CD14-positive monocyte (primary cell): Measurements from ENCODE around the gene ANAPC16. TPM values are rescaled to one million over a fixed set of nuclear protein-coding genes. Genes with fewer than 3 reads are reported as not detected.

Experiments used
- DNase-seq, 3 donors: peaks; one replicate each; pipeline ENCODE4 v3.0.0-alpha.2; 2011 to 2022
- H2AFZ ChIP-seq: 2 replicates; pipeline ENCODE4 v1.6.0; 2012; ENCODE audit warnings: mild to moderate bottlenecking, low read depth, low read length, inconsistent platforms; ENCODE audit not compliant: insufficient read depth, poor library complexity, severe bottlenecking
- H3K27ac ChIP-seq, 2 donors: 1 replicate in 1 of 2; 2 replicates in 1 of 2; pipeline ENCODE4 v1.5.1; 2012 to 2013; ENCODE audit warnings: low read length in 2 of 2, control low read depth in 1 of 2, inconsistent platforms in 1 of 2, low read depth in 1 of 2, mild to moderate bottlenecking in 1 of 2
- H3K27me3 ChIP-seq, 2 donors: one replicate each; pipeline versions ENCODE4 v1.6.0 to v1.6.1; 2011 to 2013; ENCODE audit warnings: low read length in 2 of 2; ENCODE audit not compliant: control insufficient read depth in 2 of 2, insufficient read depth in 2 of 2
- H3K36me3 ChIP-seq, 2 donors: replicated peaks in 1 of 2; 1 replicate in 1 of 2; 2 replicates in 1 of 2; pipeline versions ENCODE4 v1.5.1 to v1.6.1; 2012 to 2013; ENCODE audit warnings: low read length in 2 of 2, control low read depth in 1 of 2, inconsistent platforms in 1 of 2, mild to moderate bottlenecking in 1 of 2; ENCODE audit not compliant: insufficient read depth in 2 of 2, control insufficient read depth in 1 of 2
- H3K4me1 ChIP-seq, 2 donors: 1 replicate in 1 of 2; 2 replicates in 1 of 2; pipeline versions ENCODE4 v1.5.1 to v1.6.1; 2012 to 2013; ENCODE audit warnings: low read length in 2 of 2, control low read depth in 1 of 2, inconsistent platforms in 1 of 2, mild to moderate bottlenecking in 1 of 2, moderate library complexity in 1 of 2; ENCODE audit not compliant: insufficient read depth in 2 of 2, control insufficient read depth in 1 of 2
- H3K4me2 ChIP-seq: replicated peaks from 2 replicates; pipeline ENCODE3; 2012; ENCODE audit warnings: low read length, moderate library complexity, mild to moderate bottlenecking; ENCODE audit not compliant: poor library complexity, severe bottlenecking; ENCODE audit errors: extremely low read depth
- H3K4me3 ChIP-seq, 3 experiments: fragments of 200-600 bp in 1 of 3; sonication (generic) in 1 of 3; replicated peaks in 1 of 3; 1 replicate in 2 of 3; 2 replicates in 1 of 3; pipeline ENCODE4 v1.5.1; 2011 to 2013; ENCODE audit warnings: low read length in 3 of 3, mild to moderate bottlenecking in 3 of 3, control low read depth in 2 of 3, low read depth in 2 of 3, inconsistent platforms in 1 of 3, moderate library complexity in 1 of 3
- H3K79me2 ChIP-seq: 2 replicates; pipeline ENCODE4 v1.6.0; 2012; ENCODE audit warnings: mild to moderate bottlenecking, control low read depth, inconsistent platforms, low read length, moderate library complexity; ENCODE audit not compliant: insufficient read depth
- H3K9ac ChIP-seq: 2 replicates; pipeline ENCODE4 v1.6.0; 2017; ENCODE audit warnings: low read length, mild to moderate bottlenecking; ENCODE audit not compliant: insufficient read depth, poor library complexity, severe bottlenecking
- H3K9me3 ChIP-seq, 2 donors: replicated peaks in 1 of 2; 1 replicate in 1 of 2; 2 replicates in 1 of 2; pipeline versions ENCODE4 v1.5.1 to v1.6.1; 2012 to 2013; ENCODE audit warnings: low read length in 2 of 2, control low read depth in 1 of 2; ENCODE audit not compliant: control insufficient read depth in 1 of 2, insufficient read depth in 1 of 2
- H4K20me1 ChIP-seq: 2 replicates; pipeline ENCODE4 v1.6.0; 2012; ENCODE audit warnings: mild to moderate bottlenecking, low read length, control low read depth, moderate library complexity; ENCODE audit not compliant: insufficient read depth
- H3K27ac Mint-ChIP-seq, 7 donors: one replicate each; pipeline ENCODE4 v1.8.0; 2020; ENCODE audit warnings: mild to moderate bottlenecking in 7 of 7, mixed read lengths in 7 of 7, moderate library complexity in 6 of 7, inconsistent platforms in 2 of 7
- H3K27me3 Mint-ChIP-seq, 3 donors: one replicate each; pipeline ENCODE4 v1.8.0; 2021 to 2022; ENCODE audit warnings: low read depth in 3 of 3, mild to moderate bottlenecking in 3 of 3, mixed read lengths in 3 of 3, moderate library complexity in 3 of 3, inconsistent platforms in 1 of 3
- H3K36me3 Mint-ChIP-seq, 2 donors: one replicate each; pipeline ENCODE4 v1.8.0; 2020; ENCODE audit warnings: mixed read lengths in 2 of 2, inconsistent platforms in 1 of 2, mild to moderate bottlenecking in 1 of 2
- H3K4me1 Mint-ChIP-seq: one replicate; pipeline ENCODE4 v1.8.0; 2020; ENCODE audit warnings: mild to moderate bottlenecking, mixed read lengths
- H3K4me3 Mint-ChIP-seq, 2 donors: one replicate each; pipeline ENCODE4 v1.8.0; 2020; ENCODE audit warnings: mild to moderate bottlenecking in 2 of 2, mixed read lengths in 2 of 2, moderate library complexity in 1 of 2
- H3K9me3 Mint-ChIP-seq, 7 donors: one replicate each; pipeline ENCODE4 v1.8.0; 2020 to 2022; ENCODE audit warnings: mixed read lengths in 7 of 7, mild to moderate bottlenecking in 6 of 7, moderate library complexity in 6 of 7, inconsistent platforms in 2 of 7
- CTCF ChIP-seq: fragments of 200-600 bp; IDR thresholded peaks from one replicate; pipeline ENCODE4 v1.8.0; 2022; ENCODE audit warnings: antibody characterized with exemption, mild to moderate bottlenecking
- WGBS: methylation state at CpG from one replicate; pipeline ENCODE4 v1.1.5; 2013; ENCODE audit warnings: missing lambda C conversion rate; ENCODE audit not compliant: insufficient coverage; 5-methylcytosine and 5-hydroxymethylcytosine counted together
- intact Hi-C, 2 donors: fragments of 100-400 bp; cut with micrococcal nuclease; formaldehyde crosslinking; loops; one replicate each; pipeline versions ENCODE4 v1.15.0 to v1.15.1; 2023
- polyA plus RNA-seq, 3 donors: library from polyadenylated mRNA; depleted of rRNA in 1 of 3; unstranded in 2 of 3; stranded (reverse) in 1 of 3; fragments of 300-500 nt in 2 of 3; fragments of >200 nt in 1 of 3; fragmentation: Illumina TruSeq in 2 of 3; gene quantifications; 1 replicate in 2 of 3; 2 replicates in 1 of 3; pipeline ENCODE4 v1.2.3, GENCODE V29; 2012 to 2021

Gene ANAPC16
- polyA plus RNA-seq, 3 donors: 65.5 to 167 (median 148) TPM

GRCh38 chr10:72263613-72264241, 47.9 kb downstream of the ANAPC16 start:
- intact Hi-C loops: loop anchor here in 1 of 2 donors (5.0 kb wide), 1 partner anchor 34 kb away; no protein-coding TSS in a partner anchor
- Histone ChIP-seq H3K79me2 (no peaks in the 10 kb centered on the region), H3K4me2 (no peak overlapping the region), H3K27ac (no peak overlapping the region), H4K20me1 (no peaks in the 10 kb centered on the region), H3K36me3 (no peaks in the 10 kb centered on the region), H2AFZ (no peak overlapping the region), H3K27me3 (no peaks in the 10 kb centered on the region), H3K4me1 (peaks cover 24 to 25% of the 10 kb centered on the region in 2 donors), H3K4me3 (no peak overlapping the region), H3K9ac (no peak overlapping the region), H3K9me3 (no peaks in the 10 kb centered on the region)
- H3K36me3 Mint-ChIP-seq: peaks cover 0 to 2% of the 10 kb centered on the region in 2 donors
- peaks cover 0 to 1% (median under 1%) of the 10 kb centered on the region in 3 donors for H3K27me3 Mint-ChIP-seq
- 80% methylated on average over 2 of the region's 6 CpGs for WGBS
- no peak overlapping the region for H3K4me3 Mint-ChIP-seq
- no peaks in the 10 kb centered on the region for H3K9me3 Mint-ChIP-seq
- DNase-seq: no peak
- peaks cover 29% of the 10 kb centered on the region for H3K4me1 Mint-ChIP-seq
- H3K27ac Mint-ChIP-seq: peak overlapping the region in 1 of 7 donors; percentile 50
- TF ChIP-seq CTCF: no peak

- no peaks in the 10 kb centered on the region for H3K9me3 ChIP-seq
- Mint-ChIP-seq H3K36me3 (peaks cover 0 to 2% of the 10 kb centered on the region in 2 donors), H3K4me1 (peaks cover 27% of the 10 kb centered on the region), H3K4me3 (no peak overlapping the region), H3K9me3 (no peaks in the 10 kb centered on the region), H3K27me3 (peaks cover 0 to 2% (median 1%) of the 10 kb centered on the region in 3 donors), H3K27ac (peak overlapping the region in 1 of 7 donors; percentile 6)
- H3K4me2 ChIP-seq: no peak overlapping the region
- WGBS: 100% methylated on average over 1 of the region's 1 CpG
- peaks cover 21 to 22% of the 10 kb centered on the region in 2 donors for H3K4me1 ChIP-seq
- no peaks in the 10 kb centered on the region for H3K36me3 ChIP-seq
- intact Hi-C loops: loop anchor here in 1 of 2 donors (5.0 kb wide), 1 partner anchor 33 kb away; no protein-coding TSS in a partner anchor
- TF ChIP-seq CTCF: no peak
- H4K20me1 ChIP-seq: no peaks in the 10 kb centered on the region
- H3K4me3 ChIP-seq: no peak overlapping the region
- H3K79me2 ChIP-seq: no peaks in the 10 kb centered on the region
- no peak overlapping the region for H3K9ac ChIP-seq
- no peaks in the 10 kb centered on the region for H3K27me3 ChIP-seq
- DNase-seq: peak in 1 of 3 donors; percentile 70
- H2AFZ ChIP-seq: no peak overlapping the region
- H3K27ac ChIP-seq: no peak overlapping the region
Observed at GRCh38 chr10:72264536-72264935, 48.7 kb downstream of the ANAPC16 start.
